HepG2 (cell line): Measurements from ENCODE around the gene VRK3. TPM values are rescaled to one million over a fixed set of nuclear protein-coding genes. Genes with fewer than 3 reads are reported as not detected.
"Not testable (repeated sequence)": the region's sequence is repeated elsewhere in the genome, so short reads cannot be mapped to it uniquely, and the experiment has no call there.

Source experiments
- ATAC-seq: fragments of 200-7000 bp; cut with Tn5 transposase; 3 replicates; pipeline ENCODE4 v1.9.1; 2020; ENCODE audit warnings: mild to moderate bottlenecking, moderate library complexity
- BruUV-seq: library from RNA; stranded (reverse); fragments of 400-500 nt; replicated peaks from 2 replicates; lab custom pipeline; 2021; lab: Mats Ljungman, UMichigan
- CTCF ChIA-PET: fragments of 300-600 bp; formaldehyde crosslinking; extraction: SDS; loops from one replicate; lab custom pipeline; 2021; ENCODE audit warnings: low total read pairs, inconsistent platforms, low intra/inter-chr PET ratio; lab: Yijun Ruan, JAX
- POLR2A ChIA-PET: fragments of 350-600 bp; sonication (Branson Sonifier 250); formaldehyde crosslinking; loops from one replicate; lab custom pipeline; 2020; ENCODE audit warnings: antibody characterized with exemption, inconsistent platforms; lab: Yijun Ruan, JAX
- DNase-seq: peaks from one replicate; pipeline ENCODE4 v3.0.0-alpha.2; 2015; ENCODE audit warnings: low spot score
- FAIRE-seq: peaks from 3 replicates; lab custom pipeline; 2011; peaks lifted over from hg19 to GRCh38; lab: Jason Lieb, UNC
- H2AFZ ChIP-seq: one replicate; pipeline ENCODE4 v1.6.1; 2011; ENCODE audit warnings: low read length, inconsistent platforms
- H3K27ac ChIP-seq: fragments of 300-600 bp; 3 replicates; pipeline ENCODE4 v1.8.0; 2011; ENCODE audit warnings: mixed run types, mild to moderate bottlenecking, mixed read lengths, low read length, inconsistent platforms; ENCODE audit not compliant: insufficient read depth; ENCODE audit errors: extremely low read length
- H3K27me3 ChIP-seq, 2 experiments: fragments of 200-600 bp in 1 of 2; 2 replicates in 1 of 2; 3 replicates in 1 of 2; pipeline versions ENCODE4 v1.6.0 to v1.8.0; 2011; ENCODE audit warnings: low read length in 2 of 2, mild to moderate bottlenecking in 2 of 2, moderate library complexity in 2 of 2, inconsistent platforms in 1 of 2; ENCODE audit not compliant: insufficient read depth in 2 of 2, control insufficient read depth in 1 of 2
- H3K36me3 ChIP-seq, 2 experiments: fragments of 200-600 bp in 1 of 2; replicated peaks in 1 of 2; 2 replicates in 1 of 2; 3 replicates in 1 of 2; pipeline versions ENCODE4 v1.5.1 to v1.8.0; 2011; ENCODE audit warnings: low read length in 2 of 2, inconsistent platforms in 1 of 2; ENCODE audit not compliant: insufficient read depth in 2 of 2, control insufficient read depth in 1 of 2
- H3K4me1 ChIP-seq: 2 replicates; pipeline ENCODE4 v1.5.1; 2012; ENCODE audit warnings: low read length, inconsistent platforms; ENCODE audit not compliant: insufficient read depth
- H3K4me2 ChIP-seq: 2 replicates; pipeline ENCODE4 v1.6.0; 2011; ENCODE audit warnings: low read depth, low read length, inconsistent platforms
- H3K4me3 ChIP-seq, 3 experiments: fragments of 200-600 bp in 1 of 3; sonication (generic), shearing (Covaris generic) in 1 of 3; replicated peaks in 1 of 3; 2 replicates each; pipeline ENCODE4 v1.5.1; 2011 to 2016; ENCODE audit warnings: low read length in 3 of 3, inconsistent platforms in 2 of 3, low read depth in 2 of 3, mild to moderate bottlenecking in 2 of 3, control low read depth in 1 of 3, mixed read lengths in 1 of 3; ENCODE audit not compliant: insufficient read depth in 1 of 3
- H3K79me2 ChIP-seq: one replicate; pipeline ENCODE4 v1.6.1; 2011; ENCODE audit warnings: low read length, inconsistent platforms; ENCODE audit not compliant: insufficient read depth
- H3K9ac ChIP-seq: 2 replicates; pipeline ENCODE4 v1.6.0; 2011; ENCODE audit warnings: mild to moderate bottlenecking, low read depth, low read length, inconsistent platforms; ENCODE audit not compliant: insufficient read depth
- H3K9me3 ChIP-seq: 2 replicates; pipeline ENCODE4 v1.5.1; 2012; ENCODE audit warnings: mild to moderate bottlenecking, low read length
- H4K20me1 ChIP-seq: 2 replicates; pipeline ENCODE4 v1.6.0; 2011; ENCODE audit warnings: inconsistent platforms, mild to moderate bottlenecking, low read length, moderate library complexity; ENCODE audit not compliant: insufficient read depth
- CEBPB ChIP-seq: IDR thresholded peaks from 2 replicates; pipeline ENCODE4 v1.6.1; 2011; ENCODE audit warnings: low read depth, low read length, improper control_type of control experiment, borderline replicate concordance
- CEBPG ChIP-seq: IDR thresholded peaks from 2 replicates; pipeline ENCODE4 v1.6.1; 2016
- SMARCC2 ChIP-seq: fragments of 450-650 bp; IDR thresholded peaks from 2 replicates; pipeline ENCODE4 v1.6.1; 2017; ENCODE audit warnings: antibody characterized with exemption, mild to moderate bottlenecking
- ZMYM3 ChIP-seq: sonication (generic); formaldehyde crosslinking; IDR thresholded peaks from 2 replicates; pipeline ENCODE4 v1.5.1; 2020; ENCODE audit warnings: mild to moderate bottlenecking, missing genetic modification reagents
- WGBS: methylation state at CpG from one replicate; pipeline ENCODE4 v1.1.6; 2017; ENCODE audit warnings: low lambda C conversion rate; 5-methylcytosine and 5-hydroxymethylcytosine counted together
- in situ Hi-C: cut with HindIII; loops from 2 replicates; pipeline ENCODE4 v1.10.0; 2017; ENCODE audit warnings: low pct_unique_long_range_greater_than_20kb; ENCODE audit not compliant: extremely low pct_ligation_motif_present
- intact Hi-C: fragments of 100-400 bp; cut with micrococcal nuclease; formaldehyde crosslinking; loops from one replicate; pipeline ENCODE4 v1.10.0; 2022; ENCODE audit not compliant: unreplicated experiment
- polyA plus RNA-seq, 8 experiments: library from polyadenylated mRNA; depleted of rRNA in 3 of 8; stranded (reverse) in 7 of 8; unstranded in 1 of 8; fragments of >200 nt; fragmentation: Illumina TruSeq in 4 of 8; extraction: Trizol in 4 of 8; gene quantifications; 2 replicates each; pipeline versions ENCODE4 v1.2.1 to v1.2.3, GENCODE V29; 2011 to 2016; ENCODE audit warnings: low read depth in 4 of 8, missing spikeins in 1 of 8, mixed read lengths in 1 of 8; ENCODE audit not compliant: insufficient read depth in 1 of 8
- total RNA-seq, 5 experiments: library from RNA; depleted of rRNA; stranded (reverse); fragments of >200 nt; fragmentation: Illumina TruSeq; extraction: Trizol; gene quantifications; 2 replicates each; pipeline ENCODE4 v1.2.3, GENCODE V29; 2016; ENCODE audit warnings: low read depth in 1 of 5
- TF ChIP-seq, protein P1 (sequence below): sonication (generic); formaldehyde crosslinking; IDR thresholded peaks from 2 replicates; pipeline ENCODE4 v1.4.0; 2020; ENCODE audit warnings: mild to moderate bottlenecking, missing genetic modification reagents
- TF ChIP-seq, protein P2 (sequence below): sonication (generic); formaldehyde crosslinking; IDR thresholded peaks from 2 replicates; pipeline ENCODE4 v1.4.0; 2020; ENCODE audit warnings: missing genetic modification reagents, mild to moderate bottlenecking, borderline replicate concordance
- TF ChIP-seq, protein P3 (sequence below): sonication (generic); formaldehyde crosslinking; IDR thresholded peaks from 2 replicates; pipeline ENCODE4 v1.5.1; 2020; ENCODE audit warnings: mild to moderate bottlenecking, missing genetic modification reagents, moderate library complexity

The VRK3 gene
- total and polyA plus RNA-seq, 2 of the 13 experiments (the other 11 are each of a cell fraction or from before 2014, with no cell fraction given): 23.8 to 28.3 TPM

DNA sequence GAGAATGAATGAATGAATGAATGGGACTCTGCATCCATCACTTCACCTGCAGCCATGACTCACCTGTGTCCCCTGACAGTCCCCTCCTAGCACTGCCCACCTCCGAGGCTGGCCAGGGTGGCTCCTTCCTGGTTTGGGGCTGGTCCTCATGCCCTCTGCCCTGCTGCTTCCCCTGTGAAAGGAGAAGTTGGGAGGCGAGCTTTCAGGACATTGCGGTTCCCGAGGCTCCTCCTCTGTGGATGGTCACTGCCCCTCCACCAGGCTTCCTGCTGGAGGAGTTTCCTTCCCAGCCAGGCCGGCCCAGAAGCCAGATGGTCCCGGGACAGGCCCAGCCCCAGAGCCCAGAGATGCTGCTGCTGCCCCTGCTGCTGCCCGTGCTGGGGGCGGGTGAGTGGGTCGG lies 55.8 kb downstream of the VRK3 start:
- not testable (repeated sequence) for FAIRE-seq

GRCh38 chr19:49968279-49968922 lies 56.8 kb downstream of the VRK3 start:
- Histone ChIP-seq H3K27ac (no peak overlapping the region), H3K4me2 (no peak overlapping the region), H3K79me2 (no peaks in the 10 kb centered on the region), H3K27me3 (peaks cover 0 to 5% of the 10 kb centered on the region in 2 experiments; a peak in 1 of 5 replicates), H3K9me3 (no peaks in the 10 kb centered on the region), H4K20me1 (no peaks in the 10 kb centered on the region), H3K4me1 (no peaks in the 10 kb centered on the region), H3K4me3 (no peak overlapping the region), H3K9ac (no peak overlapping the region), H3K36me3 (no peaks in the 10 kb centered on the region), H2AFZ (no peak overlapping the region)
- intact Hi-C loops (no loop called here), in situ Hi-C loops (no loop called here)
- no peak for ATAC-seq
- ChIA-PET CTCF (no interaction called here), POLR2A (no interaction called here)
- no TSS peak for BruUV-seq
- WGBS: 11% methylated on average over 5 of the region's 5 CpGs
- no peak for FAIRE-seq
- no peak for DNase-seq
- TF ChIP-seq ZMYM3 (peak; percentile 39; the same call in 1 of the 2 replicates), CEBPB (peak; percentile 37; the same call in 1 of the 2 replicates), CEBPG (peak; percentile 54), SMARCC2 (no peak)
- TF ChIP-seq, protein P1, sequence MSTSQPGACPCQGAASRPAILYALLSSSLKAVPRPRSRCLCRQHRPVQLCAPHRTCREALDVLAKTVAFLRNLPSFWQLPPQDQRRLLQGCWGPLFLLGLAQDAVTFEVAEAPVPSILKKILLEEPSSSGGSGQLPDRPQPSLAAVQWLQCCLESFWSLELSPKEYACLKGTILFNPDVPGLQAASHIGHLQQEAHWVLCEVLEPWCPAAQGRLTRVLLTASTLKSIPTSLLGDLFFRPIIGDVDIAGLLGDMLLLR (CRISPR knock-in tag): no peak
- TF ChIP-seq, protein P2, sequence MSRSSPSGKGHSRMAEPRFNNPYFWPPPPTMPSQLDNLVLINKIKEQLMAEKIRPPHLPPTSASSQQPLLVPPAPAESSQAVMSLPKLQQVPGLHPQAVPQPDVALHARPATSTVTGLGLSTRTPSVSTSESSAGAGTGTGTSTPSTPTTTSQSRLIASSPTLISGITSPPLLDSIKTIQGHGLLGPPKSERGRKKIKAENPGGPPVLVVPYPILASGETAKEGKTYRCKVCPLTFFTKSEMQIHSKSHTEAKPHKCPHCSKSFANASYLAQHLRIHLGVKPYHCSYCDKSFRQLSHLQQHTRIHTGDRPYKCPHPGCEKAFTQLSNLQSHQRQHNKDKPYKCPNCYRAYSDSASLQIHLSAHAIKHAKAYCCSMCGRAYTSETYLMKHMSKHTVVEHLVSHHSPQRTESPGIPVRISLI (CRISPR knock-in tag): peak; percentile 63; the same call in 1 of the 2 replicates
- TF ChIP-seq, protein P3, sequence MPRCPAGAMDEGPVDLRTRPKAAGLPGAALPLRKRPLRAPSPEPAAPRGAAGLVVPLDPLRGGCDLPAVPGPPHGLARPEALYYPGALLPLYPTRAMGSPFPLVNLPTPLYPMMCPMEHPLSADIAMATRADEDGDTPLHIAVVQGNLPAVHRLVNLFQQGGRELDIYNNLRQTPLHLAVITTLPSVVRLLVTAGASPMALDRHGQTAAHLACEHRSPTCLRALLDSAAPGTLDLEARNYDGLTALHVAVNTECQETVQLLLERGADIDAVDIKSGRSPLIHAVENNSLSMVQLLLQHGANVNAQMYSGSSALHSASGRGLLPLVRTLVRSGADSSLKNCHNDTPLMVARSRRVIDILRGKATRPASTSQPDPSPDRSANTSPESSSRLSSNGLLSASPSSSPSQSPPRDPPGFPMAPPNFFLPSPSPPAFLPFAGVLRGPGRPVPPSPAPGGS: no peak

More for the DNA sequence above, 55.8 kb downstream of the VRK3 start:
- H2AFZ ChIP-seq, BruUV-seq, ATAC-seq, in situ Hi-C loops, H3K27ac ChIP-seq, H3K9ac ChIP-seq, CTCF ChIA-PET, H3K4me3 ChIP-seq, intact Hi-C loops, POLR2A ChIA-PET, H3K4me1 ChIP-seq, H4K20me1 ChIP-seq, H3K79me2 ChIP-seq, H3K36me3 ChIP-seq, H3K9me3 ChIP-seq, DNase-seq, H3K27me3 ChIP-seq, H3K4me2 ChIP-seq: not testable (repeated sequence)
- WGBS: 0% methylated on average over 2 of the region's 9 CpGs

- H3K9ac ChIP-seq, H3K79me2 ChIP-seq, H3K27me3 ChIP-seq, H3K36me3 ChIP-seq, H3K9me3 ChIP-seq, H4K20me1 ChIP-seq, DNase-seq, FAIRE-seq, H3K27ac ChIP-seq, CTCF ChIA-PET, BruUV-seq, in situ Hi-C loops, H2AFZ ChIP-seq, POLR2A ChIA-PET, H3K4me3 ChIP-seq, H3K4me2 ChIP-seq, intact Hi-C loops: not testable (repeated sequence)
- peaks cover 22% of the 10 kb centered on the region for H3K4me1 ChIP-seq
- WGBS: 20% methylated on average over 1 of the region's 10 CpGs
- peak; percentile 18; the same call in 2 of the 3 replicates for ATAC-seq
Observed at GRCh38 chr19:49960980-49961379, 64.2 kb downstream of the VRK3 start, which contains the start of gene SIGLEC11. Gene SIGLEC11, minus strand, starts transcription at chr19:49961172. Its CDS starts 91 bp downstream, at chr19:49961081.
